Tibial artery (tissue), 4 donors: Measurements from ENCODE around the gene C1orf74.
A peak's percentile ranks its signal among the peaks of the same experiment; 100 is the strongest.

Experiments used
- DNase-seq, 2 donors: peaks; one replicate each; pipeline ENCODE4 v3.0.0-alpha.2; 2019
- H3K27ac ChIP-seq, 2 donors: fragments of 200-600 bp; sonication (generic) in 1 of 2; 1 replicate in 1 of 2; 2 replicates in 1 of 2; pipeline ENCODE4 v1.5.1; 2018 to 2019; ENCODE audit warnings: mild to moderate bottlenecking in 1 of 2
- H3K27me3 ChIP-seq, 2 donors: fragments of 200-600 bp; sonication (generic) in 1 of 2; one replicate each; pipeline versions ENCODE4 v1.5.1 to v1.6.0; 2016 to 2019
- H3K36me3 ChIP-seq, 3 donors: fragments of 200-600 bp; sonication (generic) in 2 of 3; one replicate each; pipeline ENCODE4 v1.5.1; 2016 to 2019; ENCODE audit warnings: mild to moderate bottlenecking in 2 of 3
- H3K4me1 ChIP-seq, 4 donors: fragments of 200-600 bp; sonication (generic) in 2 of 4; 1 replicate in 3 of 4; 2 replicates in 1 of 4; pipeline ENCODE4 v1.5.1; 2016 to 2019
- H3K4me3 ChIP-seq, 2 donors: fragments of 200-600 bp; sonication (generic) in 1 of 2; 1 replicate in 1 of 2; 2 replicates in 1 of 2; pipeline ENCODE4 v1.5.1; 2018 to 2019; ENCODE audit warnings: mild to moderate bottlenecking in 2 of 2
- H3K9me3 ChIP-seq, 3 donors: fragments of 200-600 bp; sonication (generic) in 1 of 3; one replicate each; pipeline ENCODE4 v1.5.1; 2016 to 2019
- intact Hi-C: fragments of 100-400 bp; cut with DNase I; formaldehyde crosslinking; loops from one replicate; pipeline ENCODE4 v1.15.0; 2023; ENCODE audit warnings: low total_unique reads
- TF ChIP-seq, protein P1 (sequence below), 2 experiments: fragments of 200-600 bp in 1 of 2; fragments of 450-650 bp in 1 of 2; IDR thresholded peaks; one replicate each; pipeline ENCODE4 v1.5.1; 2017 to 2019; ENCODE audit warnings: antibody characterized with exemption in 2 of 2, mild to moderate bottlenecking in 1 of 2, moderate library complexity in 1 of 2

Gene C1orf74

DNA sequence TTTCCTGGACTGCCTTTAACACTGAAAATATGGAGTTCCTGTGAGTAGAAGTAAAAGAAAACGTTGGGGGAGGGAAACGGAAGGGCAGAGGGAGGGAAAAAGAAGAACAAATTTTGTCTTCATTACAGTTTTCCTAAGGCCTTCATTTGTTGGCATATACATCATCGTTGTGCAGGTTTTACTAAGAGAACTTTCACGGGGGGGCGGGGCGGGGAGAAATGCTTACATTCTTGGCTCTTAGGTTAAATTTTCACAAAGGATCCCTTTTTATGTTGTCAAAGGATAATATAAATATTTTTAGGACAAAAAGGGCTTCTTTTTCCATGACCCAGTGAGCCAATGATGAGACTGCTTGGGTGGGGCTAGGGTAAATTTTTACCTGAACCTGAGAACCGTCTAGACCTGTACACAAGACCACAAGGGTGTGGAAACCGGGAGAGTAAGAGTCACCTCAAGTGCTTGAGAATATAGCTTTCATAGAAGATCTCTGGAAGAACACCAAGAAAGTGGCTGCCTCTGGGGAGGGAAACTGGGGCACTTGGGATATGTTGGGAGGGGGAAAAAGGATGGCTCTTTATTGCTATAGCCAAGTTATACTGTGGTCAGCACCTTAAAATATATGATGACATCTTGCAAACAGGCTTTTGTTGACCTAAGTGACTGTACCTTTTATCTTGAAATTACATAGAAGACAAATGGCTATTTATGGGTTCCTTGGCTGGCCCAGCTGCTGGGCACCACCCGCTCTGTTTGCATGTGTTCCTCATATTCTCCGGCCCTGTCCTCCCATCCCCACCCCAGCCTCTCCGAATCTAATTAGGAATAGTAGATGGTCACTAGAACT lies 41.5 kb upstream of the C1orf74 start:
- Histone ChIP-seq H3K4me1 (peaks cover 0 to 15% (median 6%) of the 10 kb centered on the region in 4 donors), H3K27me3 (peaks cover 0 to 6% of the 10 kb centered on the region in 2 donors), H3K27ac (no peak overlapping the region), H3K4me3 (no peak overlapping the region), H3K9me3 (no peaks in the 10 kb centered on the region), H3K36me3 (peaks cover 0 to 2% (median 2%) of the 10 kb centered on the region in 3 donors)
- intact Hi-C loops, result no loop called here
- no peak for DNase-seq
- TF ChIP-seq, protein P1, sequence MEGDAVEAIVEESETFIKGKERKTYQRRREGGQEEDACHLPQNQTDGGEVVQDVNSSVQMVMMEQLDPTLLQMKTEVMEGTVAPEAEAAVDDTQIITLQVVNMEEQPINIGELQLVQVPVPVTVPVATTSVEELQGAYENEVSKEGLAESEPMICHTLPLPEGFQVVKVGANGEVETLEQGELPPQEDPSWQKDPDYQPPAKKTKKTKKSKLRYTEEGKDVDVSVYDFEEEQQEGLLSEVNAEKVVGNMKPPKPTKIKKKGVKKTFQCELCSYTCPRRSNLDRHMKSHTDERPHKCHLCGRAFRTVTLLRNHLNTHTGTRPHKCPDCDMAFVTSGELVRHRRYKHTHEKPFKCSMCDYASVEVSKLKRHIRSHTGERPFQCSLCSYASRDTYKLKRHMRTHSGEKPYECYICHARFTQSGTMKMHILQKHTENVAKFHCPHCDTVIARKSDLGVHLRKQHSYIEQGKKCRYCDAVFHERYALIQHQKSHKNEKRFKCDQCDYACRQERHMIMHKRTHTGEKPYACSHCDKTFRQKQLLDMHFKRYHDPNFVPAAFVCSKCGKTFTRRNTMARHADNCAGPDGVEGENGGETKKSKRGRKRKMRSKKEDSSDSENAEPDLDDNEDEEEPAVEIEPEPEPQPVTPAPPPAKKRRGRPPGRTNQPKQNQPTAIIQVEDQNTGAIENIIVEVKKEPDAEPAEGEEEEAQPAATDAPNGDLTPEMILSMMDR (IDR thresholded peaks at IDR 0.05), result no peak

DNA sequence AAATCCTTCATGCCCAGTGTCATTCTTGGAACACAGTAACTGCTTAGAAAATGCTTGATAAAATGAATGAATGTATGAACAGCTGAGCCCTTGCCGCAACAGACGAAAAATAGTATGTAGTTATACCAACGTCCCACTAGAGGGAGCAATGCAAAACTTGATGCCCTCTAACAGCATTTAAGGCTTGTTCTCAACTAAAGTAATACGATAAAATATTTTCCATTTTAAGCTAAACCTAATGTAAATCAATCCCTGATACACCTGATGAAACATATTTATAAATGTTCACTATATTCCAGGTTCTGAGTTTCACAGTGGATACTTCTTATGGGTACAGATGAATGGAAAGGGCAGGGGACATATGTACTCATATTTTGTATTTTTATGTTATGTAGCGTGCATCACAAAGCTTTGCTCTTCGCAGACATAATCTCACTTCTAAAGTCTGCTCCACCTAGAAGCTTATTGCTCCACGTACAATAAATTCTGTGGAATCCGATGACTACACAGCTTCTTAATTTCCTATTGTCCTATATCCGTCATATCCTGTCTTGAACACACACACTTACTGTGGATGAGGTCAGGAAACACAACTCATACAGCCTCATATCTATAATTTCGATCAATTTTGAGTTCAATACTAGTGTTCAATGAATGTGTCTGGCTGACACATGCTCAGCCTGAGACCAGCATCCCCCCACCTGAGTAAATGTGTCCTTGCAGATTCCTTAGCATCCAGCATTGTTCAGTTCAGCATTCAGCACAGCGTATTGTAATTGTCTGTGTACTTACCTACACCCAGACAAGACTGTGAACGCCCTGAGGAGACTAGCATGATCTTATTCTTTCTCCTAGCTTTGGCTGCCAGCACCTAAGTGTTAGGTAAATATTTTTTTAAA lies 39.0 kb upstream of the C1orf74 start:
- intact Hi-C loops, result no loop called here
- Histone ChIP-seq H3K4me1 (peaks cover 0 to 2% (median 0%) of the 10 kb centered on the region in 4 donors), H3K27ac (no peak overlapping the region), H3K27me3 (peaks cover 0 to 15% of the 10 kb centered on the region in 2 donors), H3K36me3 (no peaks in the 10 kb centered on the region), H3K9me3 (no peaks in the 10 kb centered on the region), H3K4me3 (no peak overlapping the region)
- DNase-seq, result no peak
- TF ChIP-seq, protein P1 (IDR thresholded peaks at IDR 0.05), result peak; percentile 55 to 60

DNA sequence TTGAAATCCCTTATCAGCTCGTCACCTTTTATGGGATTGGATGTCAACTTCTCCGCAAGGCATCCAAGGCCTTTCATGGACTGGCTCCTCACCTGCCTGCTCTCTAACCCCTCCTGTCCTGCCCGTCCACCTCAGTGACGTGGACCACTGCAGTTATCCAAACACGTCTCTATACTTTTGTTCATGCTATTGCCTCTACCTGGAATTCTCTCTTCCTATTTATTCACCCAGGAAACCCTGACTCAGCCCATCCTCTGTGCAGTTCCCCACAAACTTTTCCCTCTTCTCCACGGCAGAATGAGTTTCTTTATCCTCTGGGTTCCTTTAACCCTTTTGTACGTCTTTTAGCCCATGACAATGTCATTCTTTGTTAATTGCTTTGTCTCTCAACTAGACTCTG lies 38.3 kb upstream of the C1orf74 start:
- intact Hi-C loops, result no loop called here

DNA sequence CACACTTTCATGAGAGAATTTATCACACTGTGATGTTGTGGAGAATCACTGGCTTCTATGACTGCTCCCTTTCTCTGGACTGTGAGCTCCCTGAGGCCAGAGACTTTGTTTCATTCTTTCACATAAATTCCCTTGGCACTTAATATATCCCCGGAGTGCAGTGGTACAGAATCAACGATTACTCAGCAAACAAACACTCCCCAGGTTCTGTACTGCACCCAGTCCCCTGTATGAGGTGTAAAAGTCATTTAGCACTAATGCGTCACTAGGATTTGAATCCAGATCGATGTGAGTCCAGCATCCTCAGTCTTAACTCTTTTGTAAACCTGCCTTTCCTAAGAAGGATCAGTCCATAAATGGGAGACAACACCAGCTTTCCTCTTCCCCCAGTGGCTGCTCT lies 36.6 kb upstream of the C1orf74 start:
- TF ChIP-seq, protein P1 (IDR thresholded peaks at IDR 0.05), result no peak
- H3K4me3 ChIP-seq, result no peak overlapping the region
- H3K4me1 ChIP-seq, result no peaks in the 10 kb centered on the region
- H3K27me3 ChIP-seq, result peaks cover 0 to 15% of the 10 kb centered on the region in 2 donors
- intact Hi-C loops, result no loop called here
- no peak for DNase-seq
- H3K9me3 ChIP-seq, result no peaks in the 10 kb centered on the region
- H3K27ac ChIP-seq, result no peak overlapping the region
- H3K36me3 ChIP-seq, result no peaks in the 10 kb centered on the region

More for the DNA sequence above, 38.3 kb upstream of the C1orf74 start:
- Histone ChIP-seq H3K36me3 (no peaks in the 10 kb centered on the region), H3K27ac (no peak overlapping the region), H3K9me3 (no peaks in the 10 kb centered on the region), H3K27me3 (peaks cover 0 to 15% of the 10 kb centered on the region in 2 donors), H3K4me3 (no peak overlapping the region), H3K4me1 (no peaks in the 10 kb centered on the region)
- no peak for DNase-seq
- TF ChIP-seq, protein P1 (IDR thresholded peaks at IDR 0.05), result no peak

DNA sequence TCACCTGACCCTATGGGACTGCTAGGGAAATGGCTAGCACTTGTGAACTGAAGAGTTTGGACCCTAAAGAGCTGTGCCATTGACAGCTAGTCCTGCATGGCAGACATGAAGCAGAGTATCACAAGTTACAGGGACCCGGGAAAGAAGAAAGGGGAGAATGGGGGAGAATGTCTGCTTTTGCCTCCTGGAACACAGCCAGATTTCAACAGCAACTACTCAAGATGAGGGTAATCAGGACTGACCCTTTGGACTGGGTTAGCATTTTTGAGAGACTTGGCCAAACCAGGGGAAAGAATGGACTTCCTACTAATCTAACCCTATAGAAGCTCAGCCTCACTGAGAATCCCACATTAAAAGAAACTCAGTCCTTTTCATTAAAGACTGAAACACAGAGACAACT lies 34.7 kb upstream of the C1orf74 start:
- no peak overlapping the region for H3K4me3 ChIP-seq
- no peaks in the 10 kb centered on the region for H3K4me1 ChIP-seq
- H3K36me3 ChIP-seq, result no peaks in the 10 kb centered on the region
- TF ChIP-seq, protein P1 (IDR thresholded peaks at IDR 0.05), result no peak
- peaks cover 0 to 15% of the 10 kb centered on the region in 2 donors for H3K27me3 ChIP-seq
- H3K27ac ChIP-seq, result no peak overlapping the region
- no peak for DNase-seq
- intact Hi-C loops, result no loop called here
- H3K9me3 ChIP-seq, result no peaks in the 10 kb centered on the region
